Measurements from ENCODE around the gene TDO2. TPM values are rescaled to one million over a fixed set of nuclear protein-coding genes. Genes with fewer than 3 reads are reported as not detected.
"Not testable (repeated sequence)": the region's sequence is repeated elsewhere in the genome, so short reads cannot be mapped to it uniquely, and the experiment has no call there.

Gene TDO2
- total RNA-seq, result not detected
- long read RNA-seq, result 0 reads

DNA sequence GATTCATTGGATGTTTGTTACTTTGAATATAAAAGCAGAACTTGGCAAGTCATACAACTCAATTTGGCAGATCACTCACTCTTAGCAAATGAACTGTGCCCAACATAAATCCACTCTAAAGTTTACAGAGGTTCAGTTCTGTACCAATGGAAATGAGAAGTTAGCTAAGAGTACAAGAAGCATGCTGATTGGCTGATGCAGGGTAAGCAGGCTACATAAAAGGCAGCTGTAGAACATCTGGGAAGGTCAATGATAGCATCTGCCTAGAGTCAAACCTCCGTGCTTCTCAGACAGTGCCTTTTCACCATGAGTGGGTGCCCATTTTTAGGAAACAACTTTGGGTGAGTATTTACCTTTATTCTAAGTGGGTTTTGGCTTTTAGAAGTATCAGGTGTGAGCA lies at the start of gene TDO2:
Gene TDO2, plus strand, starts transcription at position 244 of the 400 bp plus-strand sequence. Its CDS starts 63 bp downstream, at position 307.
- no peak for DNase-seq (ENCODE audit: low spot score)

- no peak for DNase-seq (ENCODE audit: low spot score)
Observed at GRCh38 chr4:155854582-155855226, 48.8 kb upstream of the TDO2 start.

GRCh38 chr4:155855897-155856296 lies 47.6 kb upstream of the TDO2 start:
- no peak for DNase-seq (ENCODE audit: low spot score)

GRCh38 chr4:155866177-155866576 lies 37.3 kb upstream of the TDO2 start, which contains the start of gene ASIC5:
Gene ASIC5 (minus strand): TSS chr4:155866277. CDS start chr4:155866226, 51 bp downstream.
- DNase-seq (ENCODE audit: low spot score), result no peak

GRCh38 chr4:155875878-155876277 lies 27.6 kb upstream of the TDO2 start:
- DNase-seq (ENCODE audit: low spot score), result no peak

GRCh38 chr4:155877971-155878370 lies 25.5 kb upstream of the TDO2 start:
- no peak for DNase-seq (ENCODE audit: low spot score)

GRCh38 chr4:155878611-155879010 lies 24.9 kb upstream of the TDO2 start:
- DNase-seq (ENCODE audit: low spot score), result no peak

- DNase-seq (ENCODE audit: low spot score), result no peak
Observed at GRCh38 chr4:155879767-155880166, 23.7 kb upstream of the TDO2 start.

- no peak for DNase-seq (ENCODE audit: low spot score)
Observed at GRCh38 chr4:155881555-155881954, 21.9 kb upstream of the TDO2 start.

DNA sequence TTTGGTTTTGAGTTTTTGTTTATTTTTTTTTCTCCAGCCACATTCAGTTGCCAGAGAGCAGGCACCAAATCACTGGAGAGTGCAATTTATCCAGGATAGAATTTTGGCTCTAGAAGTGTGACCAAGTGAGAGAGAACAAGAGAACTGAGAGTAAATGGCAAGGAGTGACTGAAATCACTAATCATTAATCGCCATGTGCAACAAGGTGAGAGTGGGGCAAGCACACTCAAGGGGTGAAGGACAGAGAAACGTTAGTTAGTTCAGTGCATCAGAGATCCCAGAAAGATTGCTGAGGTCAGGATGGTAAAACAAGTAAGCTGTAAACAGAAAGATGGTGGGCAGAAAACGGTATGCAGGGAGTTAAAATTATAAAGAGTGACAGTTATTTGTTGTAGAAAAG lies 19.6 kb upstream of the TDO2 start:
- DNase-seq (ENCODE audit: low spot score), result no peak

DNA sequence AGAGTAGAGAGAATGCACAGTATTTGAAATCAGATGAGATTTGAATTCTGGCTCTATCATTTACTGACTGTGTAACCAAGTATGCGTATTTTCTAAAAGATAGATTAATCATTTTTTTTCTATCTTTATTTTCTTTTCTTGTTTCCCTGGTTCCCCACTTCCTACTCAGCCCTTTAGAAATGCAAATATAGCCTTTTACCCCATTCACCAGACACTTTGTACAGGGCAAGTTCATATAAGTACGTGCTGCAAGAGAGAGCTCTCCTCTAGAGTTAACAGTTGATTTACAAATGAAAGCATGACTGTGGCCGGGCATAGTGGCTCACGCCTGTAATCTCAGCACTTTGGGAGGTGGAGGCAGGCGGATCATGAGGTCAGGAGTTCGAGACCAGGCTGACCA lies 17.8 kb upstream of the TDO2 start:
- no peak for DNase-seq (ENCODE audit: low spot score)

DNA sequence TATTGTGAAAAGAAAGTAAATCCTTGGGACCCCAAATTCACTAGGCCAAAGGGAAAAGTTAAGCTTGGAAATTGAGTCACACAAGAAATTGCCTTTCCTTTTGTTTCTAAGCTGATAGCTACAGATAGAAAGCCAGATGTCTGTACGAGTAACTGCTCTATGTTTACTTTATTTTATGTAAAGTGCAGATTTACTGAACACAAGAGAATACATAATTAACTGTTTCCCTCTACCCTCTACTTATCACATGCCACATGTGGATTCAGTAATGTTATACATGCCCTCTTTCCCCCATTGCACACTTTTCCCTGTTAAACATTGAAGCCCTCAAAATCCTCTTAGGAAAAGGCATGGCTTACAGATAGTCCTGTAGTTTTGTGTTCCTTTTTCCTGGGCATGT lies 16.5 kb upstream of the TDO2 start:
- no peak for DNase-seq (ENCODE audit: low spot score)

DNA sequence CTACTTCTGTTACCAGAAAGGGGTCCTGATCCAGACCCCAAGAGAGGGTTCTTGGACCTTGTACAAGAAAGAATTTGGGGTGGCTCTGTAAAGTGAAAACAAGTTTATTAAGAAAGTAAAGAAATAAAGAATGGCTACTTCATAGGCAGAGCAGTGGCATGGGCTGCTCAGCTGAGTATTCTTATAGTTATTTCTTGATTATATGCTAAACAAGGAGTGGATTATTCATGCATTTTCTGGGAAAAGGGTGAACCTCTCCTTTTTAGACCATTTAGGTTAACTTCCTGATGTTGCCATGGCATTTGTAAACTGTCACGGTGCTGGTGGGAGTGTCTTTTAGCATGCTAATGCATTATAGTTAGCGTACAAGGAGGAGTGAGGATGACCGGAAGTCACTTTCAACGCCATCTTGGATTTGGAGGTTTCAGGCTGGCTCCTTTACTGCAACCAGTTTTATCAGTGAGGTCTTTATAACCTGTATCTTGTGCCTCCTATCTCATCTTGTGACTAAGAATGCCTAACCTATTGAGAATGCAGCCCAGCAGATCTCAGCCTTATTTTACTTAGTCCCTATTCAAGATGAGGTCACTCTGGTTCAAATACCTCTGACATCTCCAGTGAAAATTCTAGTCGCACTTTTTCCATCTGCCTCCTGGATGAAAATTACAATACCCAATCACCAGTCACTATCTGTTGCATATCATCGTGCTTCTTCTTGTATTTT lies 15.5 kb upstream of the TDO2 start:
- DNase-seq (ENCODE audit: low spot score), result no peak

DNA sequence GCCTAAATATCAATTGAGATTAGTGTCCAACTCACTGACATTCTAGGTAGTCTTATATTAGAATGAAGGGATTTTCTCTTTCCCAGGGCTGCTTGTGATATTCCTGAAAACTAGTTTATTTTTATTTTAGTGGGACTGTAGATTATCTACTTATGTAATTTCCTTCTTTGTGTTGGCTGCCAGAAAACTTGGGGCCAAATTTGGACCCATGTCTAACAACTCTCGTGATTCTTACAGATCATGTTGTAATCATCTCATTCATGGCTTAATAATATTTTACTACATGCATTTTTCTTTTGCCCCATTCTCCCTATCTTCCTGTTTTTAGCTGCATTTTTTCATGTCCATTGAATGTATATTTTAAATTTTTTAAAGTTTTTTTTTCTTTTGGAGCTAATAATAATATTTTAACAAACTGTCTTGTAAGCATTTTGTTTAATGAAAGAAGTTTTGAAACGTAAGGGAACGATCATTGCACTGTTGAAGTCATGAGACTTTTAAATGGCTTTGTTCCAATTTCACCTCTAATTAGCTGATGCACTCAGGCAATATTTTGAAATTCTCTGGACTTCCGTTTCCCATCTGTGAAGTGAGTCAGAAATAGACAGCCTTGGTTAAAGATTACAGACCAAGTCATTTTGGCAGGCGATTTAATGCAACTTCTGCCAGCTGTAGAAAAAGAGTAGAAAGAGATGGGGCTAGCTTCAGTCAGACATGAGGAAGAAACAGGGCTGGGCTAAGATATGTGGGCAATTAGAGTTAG lies 14.3 kb upstream of the TDO2 start:
- no peak for DNase-seq (ENCODE audit: low spot score)

- DNase-seq (ENCODE audit: low spot score), result no peak
Observed at GRCh38 chr4:155889946-155890345, 13.6 kb upstream of the TDO2 start.

- no peak for DNase-seq (ENCODE audit: low spot score)
Observed at GRCh38 chr4:155891058-155891457, 12.4 kb upstream of the TDO2 start.

GRCh38 chr4:155898371-155898770 lies 5.1 kb upstream of the TDO2 start:
- not testable (repeated sequence) for DNase-seq (ENCODE audit: low spot score)

DNA sequence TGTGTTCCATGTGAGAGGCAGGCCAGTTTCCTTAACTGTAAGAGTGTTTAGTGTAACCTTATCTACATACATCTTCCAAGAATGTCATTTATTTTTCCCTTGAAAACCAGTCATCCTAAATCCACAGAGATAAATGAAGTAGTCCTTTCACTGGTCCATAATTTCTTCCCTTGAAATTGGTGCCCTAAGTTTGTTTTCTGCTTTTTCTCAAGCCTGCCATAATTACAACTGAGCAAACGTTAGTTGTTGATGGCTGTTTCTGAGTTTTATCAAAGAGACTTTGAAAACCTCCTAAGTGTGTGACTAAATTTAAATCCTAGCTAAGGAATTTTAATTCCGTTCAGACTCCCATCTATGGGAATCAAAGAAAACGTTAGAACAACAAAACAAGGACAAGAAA lies 3.6 kb upstream of the TDO2 start:
- DNase-seq (ENCODE audit: low spot score), result no peak

GRCh38 chr4:155900381-155900780 lies 3.1 kb upstream of the TDO2 start:
- DNase-seq (ENCODE audit: low spot score), result no peak

DNA sequence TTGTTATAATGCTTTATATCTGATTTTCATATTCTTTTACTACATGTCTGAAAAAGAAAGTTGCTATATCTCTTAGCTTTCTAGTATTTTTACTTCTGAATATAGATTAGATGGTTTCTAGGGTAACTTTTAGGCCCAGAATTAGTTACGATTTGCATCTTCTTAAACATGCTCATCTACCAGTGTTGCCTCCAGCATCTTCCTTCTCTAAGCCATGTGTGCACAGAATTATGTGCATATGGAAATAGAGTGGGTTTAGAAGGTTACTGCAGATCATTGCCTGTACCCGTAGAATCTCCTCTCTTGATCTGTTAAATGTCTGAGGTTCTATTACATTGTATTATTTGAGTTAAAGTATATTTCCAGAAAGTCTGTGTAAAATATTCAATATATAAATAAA lies 2.5 kb upstream of the TDO2 start:
- DNase-seq (ENCODE audit: low spot score), result no peak

DNA sequence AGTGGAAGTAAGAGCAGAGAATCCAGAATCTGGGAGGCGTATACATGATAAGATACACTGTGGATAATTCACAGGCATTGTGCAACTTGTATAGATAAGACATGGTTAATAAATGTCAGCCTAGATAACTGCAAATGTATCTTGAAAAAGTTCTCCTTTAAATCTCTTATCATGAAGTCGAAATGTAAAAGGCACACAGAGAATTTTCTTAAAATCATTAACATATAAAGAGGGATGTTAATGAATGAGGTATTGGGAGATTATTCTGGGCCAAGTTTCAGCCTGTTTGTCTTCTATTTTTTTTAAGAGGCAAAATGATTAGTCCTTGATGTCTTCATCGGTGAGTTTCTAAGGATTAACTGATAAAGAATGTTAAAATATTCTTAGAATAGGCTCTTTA lies 835 bp downstream of the TDO2 start:
- no peak for DNase-seq (ENCODE audit: low spot score)

DNA sequence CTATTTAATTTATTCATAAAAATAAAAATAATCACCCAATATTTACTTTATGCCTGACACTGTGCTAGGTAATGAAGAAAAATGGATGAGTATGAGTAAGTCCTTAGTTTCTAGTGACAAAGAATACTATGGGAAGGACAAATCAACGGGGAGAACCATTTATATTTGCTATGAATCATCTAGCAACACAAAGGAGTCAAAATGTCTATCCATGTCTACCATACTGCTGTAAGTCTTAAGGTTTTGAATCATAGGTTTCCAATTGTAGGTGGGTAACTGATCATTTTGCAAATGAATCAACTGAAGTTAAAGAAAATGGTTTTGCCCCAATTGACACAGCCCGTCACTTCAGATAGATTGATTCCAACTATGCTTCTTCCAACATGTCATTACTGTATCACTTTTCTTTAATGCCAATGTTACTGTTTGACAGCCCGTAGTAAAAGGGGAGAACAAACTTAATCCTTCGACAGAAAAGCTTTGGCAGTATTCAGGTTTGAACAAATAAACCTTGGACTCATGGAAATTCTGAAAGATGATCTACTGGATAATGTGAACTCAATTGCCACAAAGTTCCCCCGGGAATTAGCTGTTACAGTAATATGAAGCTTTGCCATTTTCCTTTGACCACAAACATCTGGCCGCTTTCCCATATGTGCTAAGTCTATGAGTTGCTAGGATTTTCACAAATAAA lies 3.2 kb downstream of the TDO2 start:
- no peak for DNase-seq (ENCODE audit: low spot score)
